GM10248 (cell line): ENCODE data around the gene SLC9A5.

Source experiments
- CTCF ChIA-PET: fragments of 300-600 bp; sonication (Branson Sonifier 250); formaldehyde crosslinking; extraction: SDS; loops from one replicate; lab custom pipeline; 2021; ENCODE audit warnings: antibody characterized with exemption; lab: Yijun Ruan, JAX
- POLR2A ChIA-PET: fragments of 350-650 bp; sonication (Branson Sonifier 250); formaldehyde crosslinking; extraction: SDS; loops from one replicate; lab custom pipeline; 2020; ENCODE audit warnings: antibody characterized with exemption; lab: Yijun Ruan, JAX
- DNase-seq: peaks from one replicate; pipeline ENCODE4 v3.0.0; 2012; ENCODE audit errors: extremely low spot score
- CTCF ChIP-seq: IDR thresholded peaks from 2 replicates; pipeline ENCODE4 v1.5.1; 2012; ENCODE audit warnings: mild to moderate bottlenecking, low read depth; ENCODE audit errors: extremely low read depth, missing control alignments, control extremely low read depth

SLC9A5 gene

DNA sequence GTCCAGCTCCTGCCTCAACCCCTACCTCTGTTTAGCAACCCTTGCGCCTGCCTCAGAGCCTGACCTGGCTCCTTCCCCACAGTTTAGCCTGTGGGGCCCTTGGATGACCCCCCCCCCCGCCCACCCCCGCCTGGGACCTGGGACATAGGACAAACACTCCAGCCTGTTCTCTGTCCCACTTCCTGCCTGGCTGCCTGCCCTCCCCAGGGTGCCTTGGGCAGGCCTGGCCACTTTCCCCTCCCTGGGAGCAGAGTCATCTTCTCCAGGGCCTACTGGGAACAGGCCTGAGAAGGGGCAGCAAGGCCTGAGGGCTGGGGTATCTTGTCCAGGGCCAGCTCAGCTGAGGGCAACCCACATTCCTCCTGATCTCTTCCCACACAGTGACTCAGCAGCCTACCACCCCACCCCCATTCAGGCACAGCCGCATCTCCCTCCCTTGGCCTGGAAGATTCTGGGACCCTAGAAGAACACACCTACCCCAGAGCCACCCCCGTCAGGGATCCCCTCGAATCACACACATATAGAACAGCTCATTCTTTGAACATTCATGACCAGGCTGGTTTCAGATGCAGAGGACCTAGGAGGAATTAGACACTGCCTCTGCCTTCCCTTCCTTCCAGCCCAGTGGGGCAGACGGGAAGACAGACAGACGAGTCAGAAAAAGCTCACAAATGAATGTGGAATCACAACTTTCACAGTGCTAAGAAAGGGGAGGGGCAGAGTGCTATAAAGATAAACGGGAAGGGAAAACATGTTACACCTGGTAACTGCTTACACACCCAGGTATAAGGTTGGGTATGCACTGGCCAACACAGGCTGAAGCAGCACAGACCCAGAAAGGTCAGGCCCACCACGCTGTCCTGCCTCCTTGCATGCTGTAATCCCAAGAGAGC, 7.5 kb upstream of the SLC9A5 start:
- no peak for DNase-seq
- ChIA-PET CTCF (interaction anchor here (1.1 to 2.9 kb wide), 3 partner anchors 13 to 239 kb away, joined by 3 to 11 read pairs (median 3); partner anchors contain the start of genes ATP6V0D1 and TMEM208), POLR2A (no interaction called here)
- TF ChIP-seq CTCF, result no peak

- TF ChIP-seq CTCF, result no peak
- DNase-seq, result no peak
- CTCF ChIA-PET, result interaction anchor here (0.8 to 2.9 kb wide), 5 partner anchors 9 to 279 kb away, joined by 3 to 11 read pairs (median 3); partner anchors contain the start of genes ATP6V0D1 and TMEM208
- POLR2A ChIA-PET, result no interaction called here
Observed at GRCh38 chr16:67242138-67242730, 6.5 kb upstream of the SLC9A5 start.

DNA sequence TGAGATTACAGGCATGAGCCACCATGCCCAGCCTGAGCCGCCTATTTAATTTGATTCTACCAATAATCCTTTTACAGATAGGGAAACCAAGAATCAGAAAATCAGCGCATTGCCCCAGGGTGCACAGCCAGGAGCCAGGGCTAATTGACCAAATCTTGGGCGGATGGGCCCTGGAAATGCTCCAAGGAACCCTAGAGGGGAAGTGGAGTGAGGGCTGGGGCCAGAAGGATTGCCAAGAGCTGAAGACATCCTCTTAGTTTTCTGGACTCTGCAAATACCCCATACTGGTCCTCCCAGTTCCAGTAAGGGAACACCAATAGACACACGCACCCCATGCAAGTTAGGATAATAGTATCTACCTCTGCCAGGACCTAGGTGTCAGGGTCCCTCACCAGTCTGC, 5.3 kb upstream of the SLC9A5 start:
- POLR2A ChIA-PET, result interaction anchor here (1.1 to 1.9 kb wide), 3 partner anchors 12 to 17 kb away, joined by 3 to 8 read pairs (median 7); partner anchors contain the start of gene TMEM208
- no peak for TF ChIP-seq CTCF
- CTCF ChIA-PET, result interaction anchor here (1.0 to 5.3 kb wide), 4 partner anchors 10 to 45 kb away, joined by 3 to 32 read pairs (median 8); no protein-coding TSS in a partner anchor
- no peak for DNase-seq

GRCh38 chr16:67244387-67245185, 4.2 kb upstream of the SLC9A5 start:
- TF ChIP-seq CTCF, result no peak
- ChIA-PET POLR2A (interaction anchor here (0.6 to 1.9 kb wide), 4 partner anchors 9 to 18 kb away, joined by 3 to 8 read pairs (median 5); partner anchors contain the start of gene TMEM208), CTCF (interaction anchor here (0.9 to 5.3 kb wide), 13 partner anchors 11 to 319 kb away, joined by 3 to 32 read pairs (median 3); partner anchors contain the start of genes EXOC3L1 and TMEM208)
- DNase-seq, result peak; percentile 86

- CTCF ChIA-PET, result interaction anchor here (1.4 to 5.3 kb wide), 8 partner anchors 7 to 318 kb away, joined by 3 to 32 read pairs (median 12); partner anchors contain the start of gene TMEM208
- no peak for DNase-seq
- POLR2A ChIA-PET, result interaction anchor here (1.5 to 1.9 kb wide), 2 partner anchors 14 to 18 kb away, joined by 7 to 8 read pairs; partner anchors contain the start of gene TMEM208
- no peak for TF ChIP-seq CTCF
Observed at GRCh38 chr16:67245186-67245585, 3.6 kb upstream of the SLC9A5 start.
